ENCODE results near the gene RFC1. TPM values are rescaled to one million over a fixed set of nuclear protein-coding genes. Genes with fewer than 3 reads are reported as not detected.

The RFC1 gene
- total RNA-seq, 2 experiments from 2014 or later, result 103 to 108 TPM

DNA sequence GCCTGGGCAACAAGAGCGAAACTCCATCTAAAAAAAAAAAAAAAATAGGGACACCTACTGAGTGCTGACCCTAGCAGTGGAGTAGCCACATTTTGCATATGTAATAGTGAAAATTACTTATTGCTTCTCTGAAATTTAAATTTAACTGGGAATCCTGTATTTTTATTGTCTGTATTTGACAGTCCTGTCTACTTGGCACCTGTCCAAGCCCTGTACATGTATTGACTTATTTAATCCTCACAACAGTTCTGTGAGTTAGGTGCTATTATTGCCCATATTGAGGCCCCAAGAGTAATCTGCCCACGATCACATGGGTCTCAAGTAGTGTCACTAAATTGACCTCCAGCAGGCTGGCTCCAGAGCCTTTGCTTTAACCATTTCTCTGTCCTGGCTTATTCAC lies 102.3 kb downstream of the RFC1 start:
- POLR2A ChIA-PET, result no interaction called here

DNA sequence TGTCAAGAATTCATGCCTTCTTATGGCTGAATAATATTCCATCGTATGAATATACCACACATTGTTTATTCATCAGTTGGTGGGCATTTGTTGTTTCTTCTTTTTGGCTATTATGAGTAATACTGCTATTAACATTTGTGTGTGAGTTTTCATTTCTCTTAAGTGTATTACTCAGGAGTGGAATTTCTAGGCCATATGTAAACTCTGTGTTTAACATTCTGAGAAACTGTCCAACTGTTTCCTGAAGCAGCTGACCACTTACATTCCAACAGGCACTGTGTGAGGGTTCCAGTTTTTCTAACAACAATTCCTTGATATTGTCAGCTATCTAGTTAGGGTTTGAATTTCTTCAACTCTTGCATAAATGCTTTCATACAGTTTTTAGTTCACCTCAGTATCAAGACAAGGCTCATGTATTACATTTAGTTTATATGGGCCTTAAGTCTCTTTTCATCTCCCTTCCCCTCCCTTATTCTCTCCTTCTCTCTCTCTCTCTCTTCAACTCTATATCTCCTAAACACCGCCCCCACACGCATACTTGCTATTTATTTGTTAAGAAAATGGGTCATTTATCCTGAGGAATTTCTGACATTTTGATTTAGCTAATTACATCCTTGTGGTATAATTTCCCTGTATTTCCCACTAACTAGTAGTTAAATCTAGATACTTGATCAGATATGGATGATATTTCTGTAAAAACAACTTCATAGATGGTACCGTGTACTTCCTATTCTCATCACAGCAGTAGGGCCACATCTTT lies 106.4 kb downstream of the RFC1 start:
- POLR2A ChIA-PET, result no interaction called here

More for the DNA sequence above, 102.3 kb downstream of the RFC1 start:
- CTCF ChIA-PET, result interaction anchor here (0.6 kb wide), 1 partner anchor 22 kb away, joined by 3 read pairs; no protein-coding TSS in a partner anchor

DNA sequence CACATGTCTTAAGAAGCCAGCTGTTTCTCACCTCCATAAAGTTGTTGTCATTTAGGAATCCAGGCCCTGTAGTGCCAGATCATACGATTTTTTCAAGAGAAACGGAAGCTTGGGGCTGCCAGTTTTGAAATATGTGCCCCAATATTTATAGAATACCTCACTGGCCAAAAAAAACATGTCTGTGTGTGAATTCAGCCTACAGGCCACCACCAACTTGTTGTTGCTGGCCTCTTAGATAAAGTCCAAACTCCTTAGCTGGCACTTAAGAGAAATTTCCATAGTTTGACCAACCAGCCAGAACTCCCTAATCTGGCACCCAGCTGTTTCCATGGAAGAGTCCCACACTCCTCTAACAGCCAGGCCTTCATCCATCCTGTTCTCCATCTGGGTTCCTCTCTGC lies 109.7 kb downstream of the RFC1 start:
- CTCF ChIA-PET, result no interaction called here

More for the DNA sequence above, 106.4 kb downstream of the RFC1 start:
- CTCF ChIA-PET, result no interaction called here

DNA sequence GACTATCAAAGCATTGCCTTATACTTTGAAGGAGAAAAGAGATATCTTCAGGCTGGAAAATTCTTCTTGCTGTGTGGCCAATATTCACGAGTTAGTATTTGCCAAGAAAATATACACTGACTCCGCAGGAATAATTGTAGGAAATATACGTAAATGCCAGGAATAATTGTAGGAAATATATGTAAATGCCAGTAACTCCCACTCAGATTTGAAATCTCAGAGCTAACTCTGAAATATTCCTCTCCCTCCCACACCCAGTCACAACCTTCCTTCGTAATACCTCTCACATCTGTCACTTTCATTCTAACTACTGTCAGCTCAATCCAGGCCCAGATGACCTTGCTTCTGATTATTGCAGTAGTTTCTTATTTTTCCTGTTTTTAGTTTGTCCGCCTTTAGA lies 110.3 kb downstream of the RFC1 start:
- POLR2A ChIA-PET, result no interaction called here
- CTCF ChIA-PET, result interaction anchor here (0.8 kb wide), 1 partner anchor 40 kb away, joined by 3 read pairs; no protein-coding TSS in a partner anchor

More for the DNA sequence above, 109.7 kb downstream of the RFC1 start:
- POLR2A ChIA-PET, result no interaction called here

DNA sequence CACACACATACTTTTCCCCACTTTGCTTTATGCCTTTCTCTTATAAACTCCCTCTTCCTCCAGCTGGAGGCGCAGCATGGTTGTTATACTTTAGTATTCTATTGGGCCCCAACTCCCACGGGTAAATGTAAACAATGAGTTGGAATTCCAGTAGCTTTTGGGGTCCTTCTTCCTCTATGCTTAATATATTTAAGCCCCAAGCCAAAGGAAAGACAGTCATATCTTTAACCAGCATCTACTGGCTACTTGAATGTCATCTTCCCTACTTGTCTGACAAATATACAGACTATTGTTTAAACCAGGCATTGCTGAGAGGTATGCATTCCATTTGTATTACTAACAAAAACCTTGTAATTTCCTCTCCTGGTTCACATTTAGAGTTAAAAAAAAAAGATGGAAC lies 110.9 kb downstream of the RFC1 start:
- POLR2A ChIA-PET, result no interaction called here
- CTCF ChIA-PET, result interaction anchor here (0.8 kb wide), 1 partner anchor 39 kb away, joined by 3 read pairs; no protein-coding TSS in a partner anchor

DNA sequence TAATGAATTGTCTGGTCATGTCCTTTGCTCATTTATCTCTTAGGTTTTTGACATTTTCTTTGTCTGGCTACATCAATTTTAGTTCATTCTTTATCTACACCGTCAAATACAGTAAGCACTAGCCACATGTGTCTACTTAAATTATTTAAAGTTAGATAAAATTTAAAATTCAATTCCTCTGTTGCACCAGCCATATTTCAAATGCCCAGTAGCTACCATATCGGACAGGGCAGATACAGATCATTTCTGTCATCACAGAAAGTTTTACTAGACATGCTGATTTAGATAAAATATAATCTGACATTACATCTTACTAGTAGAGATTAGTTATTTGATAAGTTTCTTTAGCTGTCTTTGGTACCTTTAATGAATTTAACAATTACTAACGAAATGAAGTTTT lies 122.7 kb downstream of the RFC1 start:
- POLR2A ChIA-PET, result no interaction called here
- CTCF ChIA-PET, result no interaction called here

Other genes starting within 250 kb of the RFC1 start
- 10 to 100 TPM; 15.7 to 17.3 TPM for gene WDR19, start 183.8 kb downstream of the RFC1 start, total RNA-seq
- not detected for gene KLB, start 40.6 kb upstream of the RFC1 start, total RNA-seq
- gene RPL9, start 92.6 kb upstream of the RFC1 start, total RNA-seq, result 1,000 to 10,000 TPM; 1,524 to 1,633 TPM
- 10 to 100 TPM; 35.2 to 38.7 TPM for gene LIAS, start 92.7 kb upstream of the RFC1 start, total RNA-seq
- gene UGDH, start 161.1 kb upstream of the RFC1 start, total RNA-seq, result 10 to 100 TPM; 29.2 to 37.4 TPM